ENCODE measurements around the gene PHF5A. TPM values are rescaled to one million over a fixed set of nuclear protein-coding genes. Genes with fewer than 3 reads are reported as not detected.
A peak's percentile ranks its signal among the peaks of the same experiment; 100 is the strongest.

PHF5A gene
- total and polyA plus RNA-seq, 2 of the 8 experiments (the other 6 are each of a cell fraction or from before 2014, with no cell fraction given), result 119 to 135 TPM

GRCh38 chr22:41517172-41518047 is 48.9 kb upstream of the PHF5A start (continued):
- no peak for TF ChIP-seq BRCA1 (IDR thresholded peaks at IDR 0.05; ENCODE audit: low read depth, low read length)
- TF ChIP-seq YY1 (IDR thresholded peaks at IDR 0.05; ENCODE audit: low read depth, low read length), result peak; percentile 36; the same call in 1 of the 2 replicates
- no peak for TF ChIP-seq KDM4A (IDR thresholded peaks at IDR 0.05; ENCODE audit: low read depth, low read length, severe bottlenecking)
- peak; percentile 69; the same call in 1 of the 2 replicates for TF ChIP-seq GABPA (IDR thresholded peaks at IDR 0.05; ENCODE audit: borderline replicate concordance, insufficient read depth, low read length)
- no peak for TF ChIP-seq POLR2A (IDR thresholded peaks at IDR 0.05; ENCODE audit: control extremely low read depth in 1 of 2, low read depth in 2 of 2, low read length in 2 of 2)
- TF ChIP-seq GTF2F1 (IDR thresholded peaks at IDR 0.05; ENCODE audit: borderline replicate concordance, low read depth, low read length), result no peak
- TF ChIP-seq CHD1 (IDR thresholded peaks at IDR 0.05; ENCODE audit: low read depth, low read length), result no peak
- no peak for TF ChIP-seq SP2 (IDR thresholded peaks at IDR 0.05; ENCODE audit: low read length)

Measured in H1 (cell line).